GM18519 (cell line): ENCODE data around the gene RHOV.
"Not testable (repeated sequence)": the region's sequence is repeated elsewhere in the genome, so short reads cannot be mapped to it uniquely, and the experiment has no call there.

Source experiments
- ATAC-seq: cut with Tn5 transposase; IDR thresholded peaks from one replicate; pipeline ENCODE4 v1.9.1; 2021; ENCODE audit warnings: mild to moderate bottlenecking, moderate library complexity; ENCODE audit not compliant: unreplicated experiment, low FRiP score

RHOV gene

DNA sequence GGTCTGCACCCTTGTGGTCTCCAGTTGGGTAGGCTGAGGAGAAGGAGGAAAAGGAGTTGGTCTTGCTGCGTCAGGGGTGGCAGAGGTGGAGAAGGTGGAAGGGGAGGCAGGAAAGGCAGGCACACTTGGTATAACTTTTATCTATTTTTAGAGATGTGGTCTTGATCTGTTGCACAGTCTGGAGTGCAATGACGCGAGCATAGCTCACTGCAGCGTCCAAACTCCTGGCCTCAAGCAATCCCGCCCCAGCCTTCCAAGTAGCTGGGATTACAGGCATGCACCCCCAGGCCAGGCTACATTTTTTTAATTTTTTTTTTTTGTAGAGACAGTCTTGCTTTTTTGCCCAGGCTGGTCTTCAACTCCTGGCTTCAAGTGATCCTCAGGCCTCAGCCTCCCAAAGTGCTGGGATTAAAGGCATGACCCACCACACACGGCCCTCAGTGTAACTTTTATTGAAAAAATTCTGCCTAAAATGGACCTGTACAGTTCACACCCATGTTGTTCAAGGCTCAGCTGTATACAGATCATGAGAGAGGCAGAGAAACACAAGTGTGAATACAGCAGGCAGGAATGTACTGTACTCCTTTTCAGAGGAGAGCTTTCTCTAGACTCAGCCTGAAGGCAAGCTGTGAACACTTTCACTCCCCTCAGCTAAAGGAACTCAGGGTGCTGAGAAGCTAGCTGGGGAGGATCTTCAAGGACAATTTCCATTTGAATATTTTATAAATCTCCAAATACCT, 2.1 kb upstream of the RHOV start:
- no peak for ATAC-seq

DNA sequence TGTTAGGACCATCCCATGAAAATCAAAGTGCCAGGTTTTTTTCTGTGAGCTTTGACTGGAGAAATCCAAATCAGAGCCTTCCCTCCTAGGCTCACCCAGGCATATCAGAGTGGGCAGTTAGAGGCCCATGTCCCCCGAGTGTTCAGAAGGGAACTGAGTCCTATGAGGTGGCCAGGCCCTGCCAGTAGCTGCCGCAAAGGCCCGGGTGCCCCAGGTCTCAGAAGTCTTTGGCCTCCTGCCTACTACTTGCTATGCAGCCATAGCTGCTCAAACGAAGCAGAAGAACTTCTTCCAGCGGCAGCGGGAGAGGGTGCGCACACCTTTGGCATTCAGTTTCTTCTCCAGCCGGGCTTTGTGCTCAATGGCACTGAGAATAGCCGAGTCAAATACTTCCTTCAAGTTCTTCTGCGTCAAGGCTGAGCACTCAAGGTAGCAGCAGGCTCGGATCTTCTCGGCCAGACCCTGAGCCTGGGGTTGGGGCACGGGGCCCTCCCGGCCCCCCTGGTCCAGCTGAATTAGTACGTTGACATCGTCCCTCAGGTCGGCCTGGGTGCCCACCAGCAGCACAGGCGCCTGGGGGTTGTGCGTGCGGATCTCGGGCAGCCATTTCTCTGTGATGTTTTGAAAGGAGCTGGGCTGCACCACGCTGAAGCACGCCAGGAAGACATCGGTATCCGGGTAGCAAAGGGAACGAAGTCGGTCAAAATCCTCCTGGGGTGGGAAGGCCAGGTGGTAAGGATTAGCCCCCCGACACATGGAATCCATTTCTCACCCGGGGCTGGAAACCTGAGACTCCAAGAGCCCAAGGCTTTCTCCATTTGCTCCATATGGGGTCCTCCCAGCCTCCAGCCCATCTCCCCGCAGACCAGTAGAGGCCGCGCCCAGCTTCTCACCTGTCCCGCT, 992 bp downstream of the RHOV start:
- ATAC-seq: no peak

DNA sequence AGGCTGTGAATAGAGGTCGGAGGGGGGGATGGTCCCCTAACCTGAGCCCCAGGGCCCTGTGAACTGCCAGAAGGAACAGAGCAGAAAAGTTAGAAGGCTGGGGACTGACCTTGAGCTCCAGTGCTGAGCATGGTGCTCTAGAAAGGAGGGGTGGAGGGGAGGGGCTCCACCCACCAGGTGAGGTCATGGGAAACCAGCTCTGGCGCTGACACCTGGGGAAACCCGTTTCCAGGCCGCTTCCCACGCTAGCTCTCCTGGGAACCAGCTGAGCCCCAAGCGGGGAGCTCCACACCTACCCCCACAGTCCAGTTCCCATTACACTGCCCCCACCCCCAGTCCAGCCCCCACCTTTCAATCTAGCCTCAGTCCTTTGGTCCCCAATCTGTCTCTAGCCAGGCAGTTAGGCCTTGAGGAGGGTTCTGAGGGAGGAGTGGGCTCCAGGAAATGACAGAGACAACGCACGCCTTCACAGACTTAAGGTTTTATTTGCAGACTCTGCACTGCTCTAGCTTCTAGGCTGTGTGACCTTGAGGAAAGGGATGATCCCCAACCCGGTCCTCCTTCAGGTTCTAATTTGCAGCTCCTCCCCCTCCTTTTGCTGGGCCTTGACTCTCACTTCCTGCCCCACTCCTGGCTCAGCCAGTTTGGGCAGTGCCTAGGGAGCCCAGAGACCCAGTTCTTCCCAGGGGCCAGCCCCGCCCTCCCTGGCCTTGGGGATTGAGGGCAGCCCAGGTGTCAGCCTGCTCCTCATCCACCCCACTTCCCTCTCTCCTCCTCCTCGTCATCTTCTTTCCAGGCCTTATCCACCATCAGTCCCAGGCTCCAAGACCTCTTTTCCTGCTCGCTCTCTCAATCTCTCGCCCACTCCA, 2.1 kb downstream of the RHOV start:
- no peak for ATAC-seq

- no peak for ATAC-seq
These were observed 3.3 kb downstream of the RHOV start for GRCh38 chr15:40870716-40871115.

GRCh38 chr15:40869686-40870085, 4.3 kb downstream of the RHOV start:
- no peak for ATAC-seq

DNA sequence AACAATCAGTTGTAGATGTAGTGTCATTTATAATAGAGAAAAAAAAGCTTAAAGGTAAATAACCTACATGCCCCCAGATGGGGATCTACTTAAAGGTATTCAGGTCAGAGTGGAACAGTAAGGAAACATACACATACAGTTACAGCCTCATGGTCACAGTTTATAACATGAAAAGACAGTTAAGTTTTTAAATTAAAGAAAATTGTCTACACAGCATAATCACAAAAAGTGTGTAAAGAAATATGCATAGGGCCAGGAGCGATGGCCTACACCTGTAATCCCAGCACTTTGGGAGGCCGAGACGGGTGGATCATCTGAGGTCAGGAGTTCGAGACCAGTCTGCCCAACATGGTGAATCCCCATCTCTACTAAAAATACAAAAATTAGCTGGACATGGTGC, 6.8 kb downstream of the RHOV start:
- ATAC-seq: no peak

DNA sequence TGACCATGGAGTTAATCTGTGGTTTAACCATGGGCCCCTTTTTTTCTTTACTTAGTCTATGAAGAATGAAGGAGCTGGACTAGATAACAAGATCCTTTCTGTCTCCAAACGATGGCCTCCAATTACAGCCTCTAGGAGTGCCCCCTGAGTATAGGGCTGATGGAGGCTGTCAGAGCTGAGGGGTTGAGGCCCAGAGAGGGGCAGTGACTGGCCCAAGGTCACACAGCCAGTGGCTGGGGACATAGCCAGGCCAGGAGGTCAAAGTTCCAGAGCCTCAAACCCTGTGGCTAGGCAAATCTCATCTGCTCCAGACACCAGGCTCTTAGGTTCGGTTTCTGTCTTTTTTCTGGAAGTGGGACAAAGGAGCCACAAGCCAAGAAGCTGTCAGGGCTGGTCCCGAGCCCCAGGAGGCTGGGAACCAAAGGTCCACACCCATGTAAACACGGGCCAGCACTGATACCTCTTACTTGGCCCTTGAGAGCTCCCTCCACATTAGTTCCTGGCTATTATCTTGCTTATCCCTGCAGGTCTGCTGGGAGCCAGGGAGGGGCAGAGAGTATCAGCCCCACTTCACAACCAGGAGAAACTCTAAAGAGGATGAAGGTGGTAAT, 10.3 kb downstream of the RHOV start:
- ATAC-seq: no peak

GRCh38 chr15:40861147-40861546, 12.9 kb downstream of the RHOV start:
- ATAC-seq: not testable (repeated sequence)

- ATAC-seq: no peak
These were observed 14.7 kb downstream of the RHOV start for GRCh38 chr15:40859206-40859851.

DNA sequence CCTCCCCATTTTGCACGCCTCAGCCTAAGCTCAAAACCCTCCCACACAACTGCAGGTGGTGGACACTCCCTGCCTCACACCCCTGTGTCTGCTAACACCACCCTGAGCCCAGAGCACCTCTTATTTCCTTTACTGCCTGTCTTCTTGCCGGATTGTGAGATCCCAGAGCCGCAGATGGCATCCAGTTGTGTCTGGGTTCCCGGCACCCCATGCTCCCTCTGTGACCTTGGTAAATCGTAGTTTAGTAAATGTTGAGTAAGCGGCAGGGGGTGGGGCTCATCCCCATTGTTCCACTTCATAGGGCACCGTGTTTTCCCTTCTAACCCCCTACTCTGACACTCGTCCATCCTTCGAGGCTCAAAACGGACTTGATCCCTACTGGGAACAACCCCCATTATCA, 15.3 kb downstream of the RHOV start:
- ATAC-seq: no peak

DNA sequence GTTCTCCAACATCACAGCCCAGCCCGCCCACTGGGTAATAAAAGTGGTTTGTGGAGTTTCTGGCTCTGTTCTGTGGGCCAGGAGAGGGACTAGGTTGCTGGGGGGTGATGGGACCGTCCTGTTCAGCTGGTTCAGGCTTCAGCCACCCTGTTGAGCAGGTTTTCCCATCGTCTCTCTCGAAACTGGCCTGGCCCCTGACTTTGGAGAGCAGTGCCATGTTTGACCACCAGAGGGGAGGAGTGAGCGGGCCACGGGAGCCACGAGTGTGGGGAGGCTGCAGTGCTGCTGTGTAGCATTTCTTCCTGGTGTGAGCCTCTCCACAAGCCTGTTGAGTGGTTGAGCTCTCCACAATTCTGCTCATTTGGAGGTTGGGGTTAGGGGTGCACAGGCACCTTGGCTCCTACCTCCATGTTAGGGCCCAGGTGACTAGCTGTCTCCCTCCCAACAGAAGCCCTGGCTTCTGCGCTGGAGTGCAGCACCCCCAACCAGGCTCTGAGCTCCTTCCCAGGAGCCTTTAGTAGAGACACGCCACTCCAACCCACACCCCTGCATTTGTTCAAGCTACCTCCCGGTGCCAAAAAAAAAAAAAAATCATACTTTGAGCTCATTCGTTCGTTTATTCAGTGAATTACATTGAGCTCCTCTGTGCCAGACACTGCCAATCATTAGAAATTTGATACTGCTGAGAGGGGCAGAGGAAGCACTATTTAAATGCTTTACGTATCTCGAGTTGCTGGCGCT, 16.3 kb downstream of the RHOV start:
- no peak for ATAC-seq

DNA sequence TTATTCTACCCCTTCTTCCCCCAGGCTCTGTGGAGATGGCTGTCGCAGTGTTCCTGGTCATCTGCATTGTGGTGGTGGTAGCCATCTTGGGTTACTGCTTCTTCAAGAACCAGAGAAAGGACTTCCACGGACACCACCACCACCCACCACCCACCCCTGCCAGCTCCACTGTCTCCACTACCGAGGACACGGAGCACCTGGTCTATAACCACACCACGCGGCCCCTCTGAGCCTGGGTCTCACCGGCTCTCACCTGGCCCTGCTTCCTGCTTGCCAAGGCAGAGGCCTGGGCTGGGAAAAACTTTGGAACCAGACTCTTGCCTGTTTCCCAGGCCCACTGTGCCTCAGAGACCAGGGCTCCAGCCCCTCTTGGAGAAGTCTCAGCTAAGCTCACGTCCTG, 17.3 kb downstream of the RHOV start:
- ATAC-seq: no peak

GRCh38 chr15:40855706-40856234, 18.3 kb downstream of the RHOV start:
- ATAC-seq: no peak

- ATAC-seq: no peak
These were observed 19.9 kb downstream of the RHOV start for GRCh38 chr15:40854161-40854560.

GRCh38 chr15:40853241-40853890, 20.7 kb downstream of the RHOV start:
- ATAC-seq: no peak

DNA sequence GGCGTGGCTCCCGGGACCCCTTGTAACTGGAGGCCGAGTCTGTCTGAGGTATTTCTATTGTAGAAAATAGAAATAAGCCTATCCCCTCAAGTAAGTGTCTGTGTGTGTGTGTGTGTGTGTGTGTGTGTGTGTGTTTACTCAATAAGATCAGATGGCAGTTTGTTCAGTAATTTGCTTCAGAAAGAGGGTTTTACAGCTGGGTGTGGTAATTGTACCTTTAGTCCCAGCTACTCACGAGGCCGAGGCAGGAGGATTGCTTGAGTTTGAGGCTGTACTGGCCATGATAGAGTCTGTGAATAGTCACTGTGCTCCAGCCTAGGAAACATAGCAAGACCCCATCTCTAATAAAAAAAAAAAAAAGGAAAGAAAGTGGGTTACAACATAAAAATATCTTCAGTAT, 21.5 kb downstream of the RHOV start:
- no peak for ATAC-seq

- ATAC-seq: no peak
These were observed 23.4 kb downstream of the RHOV start for GRCh38 chr15:40850576-40851112.

- no peak for ATAC-seq
These were observed 26.6 kb downstream of the RHOV start for GRCh38 chr15:40847223-40847961.
